Right atrium auricular region (tissue), 2 donors: ENCODE measurements around the gene TRAF4. TPM values are rescaled to one million over a fixed set of nuclear protein-coding genes. Genes with fewer than 3 reads are reported as not detected.

Source experiments
- DNase-seq: peaks from one replicate; pipeline ENCODE4 v3.0.0-alpha.2; 2019; ENCODE audit warnings: low spot score
- H3K27ac ChIP-seq, 2 donors: fragments of 200-600 bp; sonication (generic); 1 replicate in 1 of 2; 2 replicates in 1 of 2; pipeline ENCODE4 v1.5.1; 2016 to 2019
- H3K27me3 ChIP-seq, 2 donors: fragments of 200-600 bp; sonication (generic); one replicate each; pipeline versions ENCODE4 v1.5.1 to v1.6.0; 2017 to 2019
- H3K36me3 ChIP-seq: fragments of 200-600 bp; sonication (generic); one replicate; pipeline ENCODE4 v1.5.1; 2016
- H3K4me1 ChIP-seq, 2 donors: fragments of 200-600 bp; sonication (generic); one replicate each; pipeline versions ENCODE4 v1.5.1 to v1.6.0; 2017 to 2019
- H3K4me3 ChIP-seq, 2 donors: fragments of 200-600 bp; sonication (generic); 1 replicate in 1 of 2; 2 replicates in 1 of 2; pipeline ENCODE4 v1.5.1; 2017 to 2019; ENCODE audit warnings: mild to moderate bottlenecking in 1 of 2, moderate library complexity in 1 of 2
- H3K9me3 ChIP-seq, 2 donors: fragments of 200-600 bp; sonication (generic); one replicate each; pipeline ENCODE4 v1.5.1; 2019
- CTCF ChIP-seq, 2 donors: fragments of 200-600 bp; sonication (generic); IDR thresholded peaks; one replicate each; pipeline ENCODE4 v1.5.1; 2019; ENCODE audit warnings: antibody characterized with exemption in 2 of 2
- total RNA-seq, 2 donors: library from RNA; depleted of rRNA; stranded (reverse); fragments of >200 nt; gene quantifications; one replicate each; pipeline ENCODE4 v1.1.0, GENCODE V29; 2016

TRAF4 gene
- total RNA-seq, 2 donors from 2014 or later: 3.3 to 6.7 TPM

DNA sequence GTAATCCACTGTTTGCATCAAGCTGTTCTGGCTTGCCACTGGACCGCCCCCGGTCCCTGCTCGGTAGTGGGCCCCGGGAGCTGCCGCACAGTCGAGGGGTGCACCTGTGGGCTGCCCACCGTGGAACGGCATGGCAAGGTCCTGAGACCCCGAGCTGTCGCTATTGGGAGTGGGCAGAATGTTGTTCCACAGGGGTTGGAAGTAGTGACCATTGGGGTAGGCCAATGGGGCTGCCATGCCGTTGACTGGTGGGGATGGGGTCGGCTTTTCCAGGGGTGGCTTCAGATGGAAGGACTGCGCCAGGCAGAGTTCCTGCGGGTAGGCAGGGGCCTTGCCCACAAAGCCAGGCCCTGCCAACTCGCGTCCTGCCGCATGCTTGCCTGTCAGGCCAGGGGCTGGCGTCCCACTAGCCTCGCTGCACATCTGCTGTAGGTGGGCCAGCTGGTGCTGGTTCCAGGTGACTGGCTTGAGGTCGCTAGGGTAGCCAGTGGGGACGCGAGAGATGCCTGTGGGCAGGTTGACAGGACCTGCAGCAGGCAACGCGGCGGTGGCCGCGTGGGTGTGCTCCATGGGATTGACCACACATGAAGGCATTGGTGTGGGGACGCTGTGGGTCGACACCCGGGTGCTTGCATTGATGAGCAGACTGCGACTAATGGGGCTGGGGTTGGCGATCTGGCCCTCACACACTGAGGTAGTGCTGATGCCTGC, 14.8 kb downstream of the TRAF4 start:
- H3K27me3 ChIP-seq: no peaks in the 10 kb centered on the region
- no peak overlapping the region for H3K27ac ChIP-seq
- no peak overlapping the region for H3K4me3 ChIP-seq
- H3K9me3 ChIP-seq: no peaks in the 10 kb centered on the region
- DNase-seq: no peak
- H3K36me3 ChIP-seq: peaks cover 24% of the 10 kb centered on the region
- peaks cover 0 to 20% of the 10 kb centered on the region in 2 donors for H3K4me1 ChIP-seq
- no peak for TF ChIP-seq CTCF (IDR thresholded peaks at IDR 0.05)

DNA sequence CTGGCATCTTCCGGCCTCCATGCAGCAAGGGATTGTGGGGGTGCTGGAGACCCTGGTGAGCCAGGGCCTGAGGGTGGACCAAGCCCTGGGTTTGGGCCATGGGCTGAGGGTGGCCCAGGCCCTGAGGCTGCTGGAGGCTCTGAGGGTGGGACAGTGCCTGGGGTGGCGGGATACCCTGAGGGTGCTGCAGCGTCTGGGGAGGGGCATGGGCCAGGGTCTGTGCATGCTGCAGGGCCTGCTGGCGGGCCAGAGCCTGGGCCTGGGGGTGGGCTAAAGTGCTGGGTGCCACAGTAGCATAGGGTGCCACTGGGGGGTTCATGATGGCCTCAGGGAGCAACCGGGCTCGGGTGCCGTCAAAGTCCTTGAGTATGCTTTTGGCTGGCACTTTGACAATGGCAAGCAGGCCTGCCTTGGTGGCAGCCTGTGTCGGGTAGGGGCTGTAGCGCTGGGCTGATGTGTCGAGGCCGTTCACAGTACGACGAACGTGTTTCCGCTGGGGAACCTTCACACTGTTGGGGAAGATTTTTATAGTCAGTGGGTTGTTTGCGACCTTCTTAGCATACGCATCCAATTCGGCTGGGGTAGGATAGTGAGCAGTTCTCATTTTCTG, 15.6 kb downstream of the TRAF4 start:
- no peak for TF ChIP-seq CTCF (IDR thresholded peaks at IDR 0.05)
- peaks cover 0 to 23% of the 10 kb centered on the region in 2 donors for H3K4me1 ChIP-seq
- peaks cover 27% of the 10 kb centered on the region for H3K36me3 ChIP-seq
- no peaks in the 10 kb centered on the region for H3K9me3 ChIP-seq
- no peak overlapping the region for H3K27ac ChIP-seq
- DNase-seq: no peak
- no peak overlapping the region for H3K4me3 ChIP-seq
- H3K27me3 ChIP-seq: no peaks in the 10 kb centered on the region

- Histone ChIP-seq H3K27ac (no peak overlapping the region), H3K9me3 (no peaks in the 10 kb centered on the region), H3K4me1 (peaks cover 0 to 23% of the 10 kb centered on the region in 2 donors), H3K36me3 (peaks cover 32% of the 10 kb centered on the region), H3K4me3 (no peak overlapping the region), H3K27me3 (no peaks in the 10 kb centered on the region)
- TF ChIP-seq CTCF (IDR thresholded peaks at IDR 0.05): no peak
- no peak for DNase-seq
Measured at GRCh38 chr17:28760601-28761562, 17.1 kb downstream of the TRAF4 start.

- H3K27ac ChIP-seq: no peak overlapping the region
- no peaks in the 10 kb centered on the region for H3K27me3 ChIP-seq
- no peaks in the 10 kb centered on the region for H3K9me3 ChIP-seq
- H3K36me3 ChIP-seq: peaks cover 30% of the 10 kb centered on the region
- peaks cover 0 to 23% of the 10 kb centered on the region in 2 donors for H3K4me1 ChIP-seq
- TF ChIP-seq CTCF (IDR thresholded peaks at IDR 0.05): no peak
- no peak for DNase-seq
- H3K4me3 ChIP-seq: no peak overlapping the region
Measured at GRCh38 chr17:28763137-28763799, 19.5 kb downstream of the TRAF4 start.

GRCh38 chr17:28763804-28764266, 20.0 kb downstream of the TRAF4 start:
- Histone ChIP-seq H3K27ac (no peak overlapping the region), H3K4me1 (peaks cover 0 to 23% of the 10 kb centered on the region in 2 donors), H3K36me3 (peaks cover 24% of the 10 kb centered on the region), H3K9me3 (no peaks in the 10 kb centered on the region), H3K27me3 (no peaks in the 10 kb centered on the region), H3K4me3 (no peak overlapping the region)
- peak; percentile 92 for DNase-seq
- peak; percentile 79 to 91 for TF ChIP-seq CTCF (IDR thresholded peaks at IDR 0.05)
